HG03135 (cell line): Measurements from ENCODE around the gene ANKRD34A.
"Not testable (repeated sequence)": the region's sequence is repeated elsewhere in the genome, so short reads cannot be mapped to it uniquely, and the experiment has no call there.

Experiments used
- ATAC-seq: cut with Tn5 transposase; IDR thresholded peaks from one replicate; pipeline ENCODE4 v1.9.1; 2021; ENCODE audit warnings: mild to moderate bottlenecking, moderate library complexity; ENCODE audit not compliant: unreplicated experiment

The ANKRD34A gene

DNA sequence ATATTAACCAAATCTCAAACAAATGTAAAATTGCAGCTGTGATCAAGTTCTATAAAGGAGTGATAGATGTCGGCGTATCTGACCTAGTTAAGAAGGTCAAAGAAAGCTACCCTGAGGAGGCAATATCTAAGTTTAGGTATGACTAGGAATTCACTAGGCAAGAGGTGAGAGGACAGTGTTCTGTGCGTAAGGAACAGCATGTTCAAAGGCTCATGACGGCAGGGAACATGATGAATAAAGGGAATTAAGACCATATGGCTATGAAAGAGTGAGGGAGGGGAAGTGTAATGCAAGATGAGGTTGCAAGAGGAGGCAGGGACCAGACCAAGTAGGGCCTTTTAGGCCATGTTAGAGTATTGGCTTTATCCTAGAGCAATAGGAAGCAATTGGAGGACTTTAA, 15.2 kb downstream of the ANKRD34A start:
- ATAC-seq, result no peak

DNA sequence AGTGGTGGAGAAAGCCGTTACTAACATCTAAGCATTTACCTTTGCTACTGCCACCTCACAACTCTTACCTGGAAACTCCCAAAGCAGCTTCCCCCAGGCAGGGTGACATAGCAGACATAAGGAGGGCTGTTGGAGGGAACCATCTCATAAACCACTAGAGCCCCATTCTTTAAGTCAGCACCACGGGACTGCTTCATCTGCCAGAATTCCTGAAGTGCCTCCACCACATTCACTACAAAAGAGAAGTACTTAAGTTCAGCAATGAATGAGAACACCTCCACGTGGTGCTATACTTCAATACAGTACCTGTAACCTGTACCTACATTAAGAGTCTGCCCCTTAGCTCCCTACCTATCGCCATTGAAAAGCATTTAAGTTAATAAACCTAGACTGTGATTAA, 16.8 kb downstream of the ANKRD34A start:
- no peak for ATAC-seq

DNA sequence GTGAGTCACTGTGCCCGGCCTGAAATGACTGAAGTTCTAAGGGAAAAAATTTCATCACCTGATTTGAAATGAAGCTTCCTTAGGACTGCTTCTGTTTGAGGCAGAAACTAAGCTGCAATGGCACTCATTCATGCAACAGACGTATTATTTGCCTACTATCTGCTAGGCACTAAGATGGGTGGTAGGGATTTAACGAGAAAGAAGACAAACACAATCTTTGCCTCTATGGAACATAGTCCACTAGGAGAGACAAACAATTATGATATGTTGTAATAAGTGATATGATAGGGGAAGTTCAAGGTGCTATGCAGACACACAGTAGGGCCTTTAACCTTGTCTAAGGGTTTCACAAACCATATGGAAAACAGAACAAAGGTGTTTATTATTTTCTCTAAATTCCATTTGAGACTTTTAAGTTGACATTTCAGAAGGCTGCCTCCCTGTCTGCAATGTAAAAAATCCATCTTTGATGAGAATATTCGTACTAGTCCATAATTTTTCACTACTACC, 17.8 kb downstream of the ANKRD34A start:
- ATAC-seq, result no peak

DNA sequence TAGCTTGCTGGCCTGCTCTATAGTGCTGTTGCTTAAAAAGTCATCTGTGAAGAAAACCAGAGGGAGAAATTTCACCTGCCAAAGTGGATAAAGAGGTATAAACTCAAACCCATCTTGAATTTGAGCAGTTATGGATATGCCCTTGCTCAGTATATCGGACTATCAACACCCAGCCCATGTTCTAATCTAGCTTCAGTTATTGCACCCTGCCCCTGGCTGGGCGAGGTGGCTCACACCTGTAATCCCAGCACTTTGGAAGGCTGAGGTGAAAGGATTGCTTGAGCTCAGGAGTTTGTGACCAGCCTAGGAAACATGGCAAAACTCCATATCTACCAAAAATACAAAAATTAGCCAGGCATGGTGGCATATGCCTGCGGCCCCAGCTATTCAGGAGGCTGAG, 19.8 kb downstream of the ANKRD34A start:
- no peak for ATAC-seq

DNA sequence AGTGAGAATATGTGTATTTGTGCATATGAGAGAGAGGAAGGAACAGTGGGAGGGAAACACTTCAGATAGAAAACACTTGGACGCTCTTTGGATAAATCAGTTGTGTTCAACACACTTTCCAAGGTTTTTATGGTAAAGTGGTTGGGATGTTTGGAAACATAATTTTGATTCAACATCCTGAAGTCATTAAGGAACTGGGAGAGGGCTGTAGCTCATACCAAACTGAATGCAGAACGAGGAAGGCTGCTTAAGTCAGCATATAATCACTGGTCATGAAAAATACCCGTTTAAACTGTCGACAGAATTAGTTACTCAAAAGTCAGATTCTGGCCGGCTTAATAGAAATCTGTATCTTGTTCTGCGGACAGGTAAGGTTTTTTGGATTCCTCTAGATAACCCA, 21.5 kb downstream of the ANKRD34A start:
- ATAC-seq, result no peak

DNA sequence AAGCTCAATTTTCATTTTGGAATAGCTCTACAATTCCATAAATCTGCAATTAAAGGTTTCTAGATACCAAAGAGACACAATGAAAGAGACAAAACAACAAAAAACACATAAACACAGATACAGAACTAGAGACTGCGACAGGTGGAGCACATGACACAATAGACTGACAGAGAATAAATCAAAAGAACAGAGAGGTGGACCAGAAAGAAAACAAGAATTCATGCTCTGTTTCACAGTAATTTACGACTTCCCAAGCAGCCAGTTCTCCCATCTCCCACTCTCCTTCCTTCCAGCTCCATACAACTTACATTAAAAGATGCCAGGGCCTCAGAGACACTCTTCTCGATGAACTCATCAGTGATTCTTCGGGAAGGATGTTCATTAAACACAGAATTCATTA, 22.0 kb downstream of the ANKRD34A start:
- no peak for ATAC-seq

DNA sequence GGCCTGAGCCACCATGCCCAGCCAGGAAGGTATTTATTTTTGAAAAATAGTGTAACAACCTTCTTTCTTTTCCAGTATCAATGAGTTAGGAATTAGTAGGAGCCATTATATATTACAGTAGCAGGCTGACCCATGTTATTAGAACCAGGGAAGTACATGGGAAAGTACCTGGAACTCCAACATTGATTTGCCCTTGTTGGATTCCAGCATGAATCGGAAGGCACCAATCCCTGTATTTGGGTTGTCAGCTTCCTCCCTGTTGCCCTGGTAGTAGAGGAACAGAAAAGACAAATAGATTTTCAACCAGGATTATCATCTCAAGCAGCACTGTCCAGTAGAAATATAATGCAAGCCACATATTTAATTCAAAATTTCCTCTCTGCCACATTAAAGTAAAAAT, 26.9 kb downstream of the ANKRD34A start:
- ATAC-seq, result no peak

DNA sequence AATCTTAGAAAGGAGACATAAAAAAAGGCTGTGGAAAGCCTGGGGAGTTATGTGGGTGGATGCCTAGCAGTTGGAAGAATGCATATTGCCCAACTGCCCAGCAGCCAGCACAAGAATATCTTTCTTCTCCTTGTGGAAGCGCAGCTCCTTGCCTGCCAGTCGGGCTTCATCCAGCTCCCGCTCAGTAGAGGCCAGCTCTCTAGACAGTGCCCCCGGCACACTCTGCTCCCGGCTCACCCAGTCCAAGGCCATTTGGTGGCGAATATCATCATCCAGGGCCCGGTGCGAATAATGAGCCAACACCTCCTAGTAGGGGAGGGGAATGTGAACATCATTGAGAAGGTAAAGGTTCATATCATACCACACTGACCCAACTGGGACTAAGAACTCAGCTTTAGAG, 28.1 kb downstream of the ANKRD34A start:
- no peak for ATAC-seq

DNA sequence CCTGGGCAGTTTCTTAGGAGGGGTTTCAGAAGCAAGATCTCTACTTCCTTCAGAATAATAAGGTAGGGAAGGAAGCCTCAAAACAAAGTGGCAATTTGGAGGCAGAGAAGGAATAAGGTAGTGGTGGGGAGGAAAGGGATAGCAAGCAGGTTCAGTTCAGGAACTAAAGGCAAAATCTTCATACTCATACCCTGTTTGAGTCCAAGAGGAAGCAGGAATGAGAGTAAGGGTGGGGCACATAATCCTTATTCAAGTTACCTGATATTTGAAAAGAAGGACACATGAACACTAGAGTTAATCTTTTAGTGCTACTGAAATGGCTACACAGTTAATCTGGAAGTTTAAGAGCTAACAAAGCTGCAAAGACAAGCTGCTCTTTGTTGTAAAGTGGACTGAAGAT, 28.7 kb downstream of the ANKRD34A start:
- ATAC-seq, result no peak

DNA sequence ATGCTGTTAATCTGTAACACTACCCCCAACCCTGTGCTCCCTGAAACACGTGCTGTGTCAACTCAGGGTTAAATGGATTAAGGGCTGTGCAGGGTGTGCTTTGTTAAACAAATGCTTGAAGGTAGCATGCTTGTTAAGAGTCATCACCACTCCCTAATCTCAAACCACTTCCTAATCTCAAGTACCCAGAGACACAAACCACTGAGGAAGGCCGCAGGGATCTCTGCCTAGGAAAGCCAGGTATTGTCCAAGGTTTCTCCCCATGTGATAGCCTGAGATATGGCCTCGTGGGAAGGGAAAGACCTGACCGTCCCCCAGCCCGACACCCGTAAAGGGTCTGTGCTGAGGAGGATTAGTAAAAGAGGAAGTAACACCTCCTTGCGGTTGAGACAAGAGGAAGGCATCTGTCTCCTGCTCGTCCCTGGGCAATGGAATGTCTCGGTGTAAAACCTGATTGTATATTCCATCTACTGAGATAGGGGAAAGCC, 31.8 kb downstream of the ANKRD34A start:
- not testable (repeated sequence) for ATAC-seq

DNA sequence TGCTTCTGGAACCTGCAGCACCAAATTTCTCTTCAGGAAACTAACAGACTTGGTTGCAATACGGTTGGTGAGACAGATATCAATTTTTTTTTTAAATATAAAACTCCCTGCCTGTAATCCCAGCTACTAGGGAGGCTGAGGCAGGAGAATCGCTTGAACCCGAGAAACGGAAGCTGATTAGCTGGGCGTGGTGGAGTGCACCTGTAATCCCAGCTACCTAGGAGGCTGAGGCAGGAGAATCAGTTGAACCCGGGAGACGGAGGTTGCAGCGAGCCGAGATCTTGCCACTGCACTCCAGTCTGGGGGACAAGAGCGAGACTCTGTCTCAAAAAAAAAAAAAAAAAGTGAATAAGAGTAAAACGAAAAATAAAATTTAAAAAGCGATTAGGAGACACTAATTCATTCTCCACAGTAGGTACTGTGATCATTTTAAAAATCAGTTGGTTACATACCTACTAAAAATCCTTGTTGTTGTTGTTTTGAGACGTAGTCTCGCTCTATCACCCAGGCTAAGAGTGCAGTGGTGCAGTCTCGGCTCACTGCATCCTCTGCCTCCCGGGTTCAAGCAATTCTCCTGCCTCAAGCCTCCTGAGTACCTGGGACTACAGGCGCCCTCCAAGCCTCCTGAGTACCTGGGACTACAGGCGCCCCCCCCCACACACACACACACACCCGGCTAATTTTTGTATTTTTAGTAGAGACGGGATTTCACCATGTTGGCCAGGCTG, 36.3 kb downstream of the ANKRD34A start:
- no peak for ATAC-seq

DNA sequence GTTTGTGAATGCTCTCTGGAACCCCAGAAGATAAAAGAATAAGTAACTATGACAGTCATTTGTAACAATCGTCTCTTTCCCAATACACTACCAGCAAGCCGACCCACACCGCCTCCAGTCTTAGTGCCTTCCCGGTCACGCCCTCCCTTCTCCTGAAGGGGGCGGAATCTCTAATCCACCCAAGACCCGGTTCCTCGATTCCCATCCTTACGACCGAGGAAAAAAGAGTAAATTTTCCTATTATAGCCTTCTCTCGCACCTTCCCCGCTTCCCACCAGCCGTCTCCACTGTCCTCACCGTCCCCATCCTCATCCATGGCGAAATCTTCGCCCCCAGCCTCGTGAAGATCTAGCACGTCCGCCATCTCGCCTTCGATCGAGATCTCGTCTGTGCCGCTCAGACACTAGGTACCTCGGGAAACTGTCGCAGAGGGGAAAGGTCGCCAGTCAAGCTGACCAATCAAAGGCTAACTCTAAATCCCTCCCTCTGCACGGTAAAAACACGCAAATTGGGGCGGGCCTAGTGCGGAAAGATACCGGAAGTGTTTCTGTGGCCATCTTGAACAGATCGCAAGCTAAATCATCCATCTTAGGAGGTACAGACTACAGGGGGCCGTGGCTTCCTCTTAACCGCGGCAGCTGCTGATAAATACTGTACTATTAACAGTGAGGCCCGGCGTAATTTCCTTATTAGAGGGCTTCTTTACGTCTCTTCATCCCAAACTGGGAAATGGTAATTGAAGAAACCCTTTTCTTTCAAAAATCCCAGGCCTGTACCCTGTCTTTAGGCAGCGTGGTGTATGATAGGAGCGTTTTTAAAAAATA, 37.1 kb downstream of the ANKRD34A start, which contains the start of gene RBM8A:
Gene RBM8A (minus strand): TSS at position 422 of the 824 bp plus-strand sequence. CDS start 58 bp downstream, at position 364.
- peak; percentile 95 for ATAC-seq

DNA sequence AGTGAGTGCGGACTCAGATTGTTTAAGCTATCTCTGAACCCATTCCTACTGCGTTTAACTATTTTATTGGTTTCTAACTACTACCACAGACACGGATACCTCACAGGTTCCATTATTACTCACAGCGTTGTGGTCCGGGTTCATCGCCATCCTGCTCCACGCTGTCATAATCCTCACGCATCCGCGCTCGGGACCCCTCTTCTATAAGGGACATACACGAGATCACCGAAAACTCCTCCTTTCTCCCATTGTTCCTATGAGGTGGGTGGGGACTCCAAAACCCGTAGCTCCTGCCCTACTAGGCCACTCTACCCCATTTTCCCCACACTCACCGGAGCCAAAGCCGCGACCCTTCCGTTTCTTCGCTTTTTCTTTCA, 37.7 kb downstream of the ANKRD34A start:
- no peak for ATAC-seq

DNA sequence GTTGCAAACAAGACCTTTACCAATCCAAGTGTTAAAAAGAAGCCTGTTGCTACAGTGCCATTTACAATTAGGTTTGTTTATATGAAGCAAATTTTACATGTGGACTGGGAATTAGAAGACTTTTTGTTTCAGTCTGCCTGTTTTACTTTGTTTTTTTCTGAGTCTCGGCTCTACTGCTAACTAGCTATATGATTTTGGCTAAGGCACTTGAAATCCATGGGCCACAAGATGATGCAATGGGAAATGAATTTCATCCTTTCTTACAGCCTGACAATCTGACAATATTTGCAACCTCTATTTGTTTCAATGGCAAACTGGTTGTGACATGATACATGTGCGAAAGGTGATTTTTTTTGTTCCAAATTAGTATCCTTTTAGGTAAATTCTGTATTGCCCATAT, 42.1 kb downstream of the ANKRD34A start:
- no peak for ATAC-seq

DNA sequence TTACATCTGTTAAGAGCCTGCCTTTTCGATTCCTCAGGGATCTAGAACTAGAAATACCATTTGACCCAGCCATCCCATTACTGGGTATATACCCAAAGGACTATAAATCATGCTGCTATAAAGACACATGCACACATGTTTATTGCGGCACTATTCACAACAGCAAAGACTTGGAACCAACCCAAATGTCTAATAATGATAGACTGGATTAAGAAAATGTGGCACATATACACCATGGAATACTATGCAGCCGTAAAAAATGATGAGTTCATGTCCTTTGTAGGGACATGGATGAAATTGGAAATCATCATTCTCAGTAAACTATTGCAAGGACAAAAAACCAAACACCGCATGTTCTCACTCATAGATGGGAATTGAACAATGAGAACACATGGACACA, 44.1 kb downstream of the ANKRD34A start:
- ATAC-seq, result not testable (repeated sequence)

DNA sequence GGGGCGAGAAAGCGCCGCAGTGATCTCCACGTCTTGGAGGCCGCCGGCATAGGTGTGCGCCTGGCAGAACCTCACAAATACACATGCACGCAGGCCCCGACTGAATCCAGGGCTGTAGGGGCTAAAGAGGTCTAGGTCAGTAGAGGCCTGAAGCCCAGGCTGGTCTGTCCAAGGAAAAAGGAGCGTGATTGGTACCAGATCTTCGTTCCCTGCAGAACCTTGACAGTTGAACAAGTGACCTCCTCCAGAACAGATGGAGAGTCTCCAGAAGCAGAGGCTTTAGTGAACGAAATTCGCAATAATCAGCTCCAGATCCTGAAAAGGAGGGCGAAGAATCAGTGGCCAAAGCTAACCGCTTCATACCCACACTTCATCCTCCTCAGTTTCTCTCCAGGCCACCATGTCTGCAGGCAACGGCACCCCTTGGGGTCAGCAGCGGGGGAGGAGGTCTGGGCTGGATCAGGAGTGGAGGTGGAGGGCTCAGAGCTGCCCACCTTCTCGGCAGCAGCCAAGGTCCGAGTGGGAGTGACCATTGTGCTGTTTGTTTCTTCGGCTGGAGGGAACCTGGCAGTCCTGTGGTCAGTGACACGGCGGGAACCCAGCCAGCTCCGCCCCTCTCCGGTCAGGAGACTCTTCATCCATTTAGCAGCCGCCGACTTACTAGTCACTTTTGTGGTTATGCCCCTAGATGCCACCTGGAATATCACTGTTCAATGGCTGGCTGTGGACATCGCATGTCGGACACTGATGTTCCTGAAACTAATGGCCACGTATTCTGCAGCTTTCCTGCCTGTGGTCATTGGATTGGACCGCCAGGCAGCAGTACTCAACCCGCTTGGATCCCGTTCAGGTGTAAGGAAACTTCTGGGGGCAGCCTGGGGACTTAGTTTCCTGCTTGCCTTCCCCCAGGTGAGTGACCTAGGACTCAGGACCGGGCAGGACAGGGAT, 45.1 kb downstream of the ANKRD34A start:
- peak; percentile 77 for ATAC-seq

DNA sequence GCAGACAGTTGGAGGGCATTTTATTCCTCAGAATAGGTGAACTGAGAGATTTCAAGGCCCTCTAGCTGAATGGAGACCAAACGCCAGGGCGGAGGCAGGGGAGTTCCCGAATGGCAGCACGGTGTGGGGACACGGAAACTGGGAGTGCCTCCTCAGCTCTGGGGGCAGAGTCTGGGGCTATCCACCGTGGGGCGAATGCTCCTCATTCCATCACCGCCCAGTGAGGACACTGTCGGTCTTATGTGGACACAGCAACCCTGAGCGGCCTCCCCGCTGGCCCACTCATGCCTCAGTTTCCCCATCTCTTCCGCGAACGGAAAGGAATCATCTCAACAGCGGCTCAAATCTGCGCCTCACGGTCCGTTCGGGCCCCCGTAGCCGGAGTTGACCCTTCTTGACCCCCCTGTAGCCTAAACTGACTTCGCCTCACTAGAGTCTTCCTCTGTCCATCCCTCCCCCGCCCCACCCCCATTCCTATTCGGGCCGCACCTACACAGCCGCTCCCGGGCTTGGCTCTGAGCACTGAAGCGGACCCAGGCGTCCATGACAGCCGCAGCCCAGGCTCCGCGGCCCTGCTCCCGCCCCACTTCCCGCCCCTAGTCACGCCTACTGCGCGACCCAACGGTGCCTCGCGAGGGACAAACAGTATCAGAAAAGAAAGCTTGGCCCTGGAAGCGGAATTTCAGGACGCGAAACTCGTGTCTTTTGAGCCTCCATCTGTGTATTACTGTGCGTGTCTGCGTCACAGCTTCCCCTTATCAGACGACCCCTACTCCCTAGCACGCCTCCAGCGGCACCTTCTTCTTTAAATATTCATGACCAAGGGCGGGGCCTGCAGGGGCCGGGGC, 46.0 kb downstream of the ANKRD34A start, which contains the start of gene PEX11B:
Gene PEX11B (minus strand): TSS at position 574 of the 848 bp plus-strand sequence. CDS start 29 bp downstream, at position 545.
- peak; percentile 72 for ATAC-seq

DNA sequence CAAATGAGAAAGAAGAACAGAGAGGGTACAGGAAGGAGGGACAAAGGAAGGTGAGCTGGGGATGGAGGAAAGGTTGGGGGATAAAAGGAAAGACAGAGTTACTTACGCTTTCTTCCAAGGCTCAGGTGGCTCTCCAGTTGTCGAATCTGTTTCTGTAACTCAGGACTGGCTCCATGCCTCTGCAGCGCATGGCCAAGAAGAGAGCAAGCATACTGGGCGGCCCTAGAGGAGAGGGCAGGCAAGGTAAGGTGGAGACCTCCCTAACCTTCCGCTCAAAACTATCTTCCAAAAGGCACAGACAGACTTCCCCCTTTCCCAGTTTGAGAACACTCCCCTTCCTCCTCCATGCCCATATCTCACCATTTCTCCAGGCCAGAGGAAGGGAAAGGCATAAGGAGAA, 46.8 kb downstream of the ANKRD34A start:
- no peak for ATAC-seq

DNA sequence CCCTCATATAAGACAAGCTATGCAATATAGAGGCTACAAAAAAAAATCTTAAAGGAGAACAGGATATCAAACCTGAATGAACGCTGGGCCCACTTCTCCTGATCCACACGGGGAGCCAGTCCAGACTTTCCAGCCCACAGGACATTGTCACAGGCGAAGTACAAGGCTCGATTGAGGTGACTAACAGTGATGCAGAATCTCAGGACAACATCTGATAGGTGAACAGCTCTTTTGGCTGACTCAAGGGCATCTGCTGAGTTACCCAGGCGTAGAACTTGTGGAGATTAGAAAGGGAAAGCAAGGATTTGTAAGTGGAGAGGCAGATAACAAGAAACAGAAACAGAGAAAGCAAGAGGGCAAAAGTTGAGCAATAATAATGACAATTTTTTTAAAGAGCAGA, 47.6 kb downstream of the ANKRD34A start:
- ATAC-seq, result no peak
